Endothelial cell (in vitro differentiated cells): ENCODE data around the gene KCNAB2. TPM values are rescaled to one million over a fixed set of nuclear protein-coding genes. Genes with fewer than 3 reads are reported as not detected.
"Not testable (repeated sequence)": the region's sequence is repeated elsewhere in the genome, so short reads cannot be mapped to it uniquely, and the experiment has no call there.

Source experiments
- DNase-seq: peaks from one replicate; pipeline ENCODE4 v3.0.0; 2021; ENCODE audit warnings: low spot score
- H3K27ac Mint-ChIP-seq: one replicate; pipeline ENCODE4 v1.8.0; 2021; ENCODE audit warnings: mixed read lengths, inconsistent platforms; ENCODE audit not compliant: unreplicated experiment
- H3K27me3 Mint-ChIP-seq: one replicate; pipeline ENCODE4 v1.8.0; 2021; ENCODE audit warnings: mild to moderate bottlenecking, moderate library complexity, mixed read lengths, inconsistent platforms; ENCODE audit not compliant: unreplicated experiment
- H3K36me3 Mint-ChIP-seq: one replicate; pipeline ENCODE4 v1.8.0; 2021; ENCODE audit warnings: mild to moderate bottlenecking, low read depth, mixed read lengths, inconsistent platforms; ENCODE audit not compliant: unreplicated experiment
- H3K4me1 Mint-ChIP-seq: one replicate; pipeline ENCODE4 v1.8.0; 2021; ENCODE audit warnings: mild to moderate bottlenecking, mixed read lengths, inconsistent platforms; ENCODE audit not compliant: unreplicated experiment
- H3K4me3 Mint-ChIP-seq: one replicate; pipeline ENCODE4 v1.8.0; 2021; ENCODE audit warnings: mild to moderate bottlenecking, mixed read lengths, inconsistent platforms; ENCODE audit not compliant: unreplicated experiment
- H3K9me3 Mint-ChIP-seq: one replicate; pipeline ENCODE4 v1.8.0; 2021; ENCODE audit warnings: mixed read lengths, inconsistent platforms; ENCODE audit not compliant: unreplicated experiment
- CTCF ChIP-seq: fragments of 200-600 bp; sonication (generic); IDR thresholded peaks from one replicate; pipeline ENCODE4 v1.5.0; 2021; ENCODE audit warnings: antibody characterized with exemption; ENCODE audit not compliant: unreplicated experiment
- total RNA-seq: library from RNA; stranded (reverse); fragmentation: NEBNext Ultra II Directional; extraction: Animal tissue kit (Norgen Biotek cat#: 25700); gene quantifications from one replicate; pipeline ENCODE4 v1.2.1, GENCODE V29; 2021; ENCODE audit not compliant: unreplicated experiment

The KCNAB2 gene
- total RNA-seq, 1 donor from 2014 or later: 4.1 TPM

GRCh38 chr1:6074192-6074901, 28.7 kb downstream of the KCNAB2 start:
- TF ChIP-seq CTCF: no peak
- Mint-ChIP-seq H3K4me3 (no peak overlapping the region), H3K27ac (no peak overlapping the region), H3K9me3 (no peaks in the 10 kb centered on the region), H3K4me1 (no peaks in the 10 kb centered on the region), H3K36me3 (no peaks in the 10 kb centered on the region), H3K27me3 (peaks cover 5% of the 10 kb centered on the region)
- DNase-seq: no peak

- H3K27me3 Mint-ChIP-seq: peaks cover 5% of the 10 kb centered on the region
- H3K4me1 Mint-ChIP-seq: no peaks in the 10 kb centered on the region
- H3K36me3 Mint-ChIP-seq: no peaks in the 10 kb centered on the region
- no peak for TF ChIP-seq CTCF
- no peak overlapping the region for H3K4me3 Mint-ChIP-seq
- H3K9me3 Mint-ChIP-seq: no peaks in the 10 kb centered on the region
- DNase-seq: no peak
- H3K27ac Mint-ChIP-seq: no peak overlapping the region
These were observed 30.1 kb downstream of the KCNAB2 start for GRCh38 chr1:6075748-6076147.

- not testable (repeated sequence) for H3K27ac Mint-ChIP-seq, H3K9me3 Mint-ChIP-seq
These were observed 31.4 kb downstream of the KCNAB2 start for GRCh38 chr1:6077061-6077460.

GRCh38 chr1:6077506-6077905, 31.8 kb downstream of the KCNAB2 start:
- no peak for TF ChIP-seq CTCF
- Mint-ChIP-seq H3K9me3 (no peaks in the 10 kb centered on the region), H3K4me1 (no peaks in the 10 kb centered on the region), H3K36me3 (no peaks in the 10 kb centered on the region), H3K27me3 (peaks cover 5% of the 10 kb centered on the region), H3K4me3 (no peak overlapping the region), H3K27ac (no peak overlapping the region)
- no peak for DNase-seq

More at GRCh38 chr1:6077061-6077460, 31.4 kb downstream of the KCNAB2 start:
- H3K4me3 Mint-ChIP-seq, DNase-seq, H3K4me1 Mint-ChIP-seq, H3K27me3 Mint-ChIP-seq, H3K36me3 Mint-ChIP-seq: not testable (repeated sequence)

- Mint-ChIP-seq H3K27ac (no peak overlapping the region), H3K9me3 (no peaks in the 10 kb centered on the region), H3K4me3 (no peak overlapping the region), H3K36me3 (no peaks in the 10 kb centered on the region), H3K4me1 (no peaks in the 10 kb centered on the region), H3K27me3 (peaks cover 5% of the 10 kb centered on the region)
- no peak for DNase-seq
- no peak for TF ChIP-seq CTCF
These were observed 32.2 kb downstream of the KCNAB2 start for GRCh38 chr1:6077919-6078318.
